K562 (cell line): ENCODE results near the gene FAM83F. TPM values are rescaled to one million over a fixed set of nuclear protein-coding genes. Genes with fewer than 3 reads are reported as not detected.
A peak's percentile ranks its signal among the peaks of the same experiment; 100 is the strongest.

Experiments used
- CHCHD3 ChIP-seq: fragments of 250-450 bp; sonication (Bioruptor Pico); IDR thresholded peaks from 2 replicates; pipeline ENCODE4 v2.1.2; 2022; ENCODE audit warnings: mild to moderate bottlenecking
- E2F6 ChIP-seq, 2 experiments: IDR thresholded peaks; 2 replicates each; pipeline ENCODE4 v1.6.1; 2011; ENCODE audit warnings: borderline replicate concordance in 1 of 2, control low read depth in 1 of 2, low read depth in 1 of 2, low read length in 1 of 2, mild to moderate bottlenecking in 1 of 2, mixed read lengths in 1 of 2, moderate library complexity in 1 of 2; ENCODE audit not compliant: insufficient read depth in 1 of 2, insufficient read length in 1 of 2, poor library complexity in 1 of 2, severe bottlenecking in 1 of 2; ENCODE audit errors: extremely low read depth in 1 of 2
- EGR1 ChIP-seq: fragments of 450-650 bp; conservative IDR thresholded peaks from 2 replicates; pipeline ENCODE4 v1.6.1; 2017; ENCODE audit warnings: mild to moderate bottlenecking
- ETS2 ChIP-seq: IDR thresholded peaks from 2 replicates; pipeline ENCODE4 v1.6.1; 2016; ENCODE audit warnings: borderline replicate concordance, missing genetic modification characterization, mild to moderate bottlenecking, moderate library complexity, missing compliant biosample characterization; ENCODE audit not compliant: poor library complexity, severe bottlenecking
- HDAC1 ChIP-seq, 2 experiments: fragments of 450-650 bp; IDR thresholded peaks; 2 replicates each; pipeline ENCODE4 v1.6.1; 2016 to 2017; ENCODE audit warnings: inconsistent platforms in 1 of 2, mild to moderate bottlenecking in 1 of 2, moderate library complexity in 1 of 2
- MCM3 ChIP-seq: fragments of 450-650 bp; IDR thresholded peaks from 2 replicates; pipeline ENCODE4 v1.6.1; 2016
- NELFE ChIP-seq: IDR thresholded peaks from 2 replicates; pipeline ENCODE4 v1.6.1; 2011; ENCODE audit warnings: mild to moderate bottlenecking; ENCODE audit not compliant: insufficient read depth, insufficient read length
- NFYB ChIP-seq: IDR thresholded peaks from 2 replicates; pipeline ENCODE4 v1.6.1; 2011; ENCODE audit warnings: mild to moderate bottlenecking, moderate library complexity; ENCODE audit not compliant: insufficient read length; ENCODE audit errors: extremely low read depth
- PATZ1 ChIP-seq: fragments of 250-450 bp; sonication (Bioruptor Pico); IDR thresholded peaks from 2 replicates; pipeline ENCODE4 v1.5.0; 2020; ENCODE audit warnings: mild to moderate bottlenecking, borderline replicate concordance
- PHF8 ChIP-seq: fragments of 200-600 bp; sonication (generic); IDR thresholded peaks from 2 replicates; pipeline ENCODE4 v1.6.1; 2012; ENCODE audit warnings: mixed run types, mild to moderate bottlenecking, inconsistent platforms, low read length, moderate library complexity, borderline replicate concordance
- RAD51 ChIP-seq: fragments of 450-650 bp; IDR thresholded peaks from 2 replicates; pipeline ENCODE4 v1.7.1; 2016; ENCODE audit warnings: low read depth, mild to moderate bottlenecking, borderline replicate concordance
- RFX7 ChIP-seq: fragments of 250-450 bp; sonication (Bioruptor Pico); IDR thresholded peaks from 2 replicates; pipeline ENCODE4 v1.5.1; 2021; ENCODE audit warnings: mild to moderate bottlenecking
- SIRT6 ChIP-seq: IDR thresholded peaks from one replicate; pipeline ENCODE4 v1.6.1; 2012; ENCODE audit warnings: low read depth, mild to moderate bottlenecking, control low read depth, inconsistent platforms, low read length, moderate library complexity
- SMAD4 ChIP-seq: fragments of 250-450 bp; sonication (Bioruptor Pico); conservative IDR thresholded peaks from 2 replicates; pipeline ENCODE4 v1.8.0; 2021; ENCODE audit warnings: inconsistent platforms, mild to moderate bottlenecking, moderate library complexity
- SOX6 ChIP-seq: fragments of 450-650 bp; IDR thresholded peaks from 2 replicates; pipeline ENCODE4 v1.6.1; 2014; ENCODE audit warnings: mild to moderate bottlenecking
- TAF9B ChIP-seq: fragments of 450-650 bp; IDR thresholded peaks from 2 replicates; pipeline ENCODE4 v1.6.1; 2018; ENCODE audit warnings: mild to moderate bottlenecking; ENCODE audit not compliant: partially characterized antibody
- TRIM28 ChIP-seq: fragments of 450-650 bp; IDR thresholded peaks from 2 replicates; pipeline ENCODE4 v1.6.1; 2017
- TSC22D4 ChIP-seq: fragments of 450-650 bp; IDR thresholded peaks from 2 replicates; pipeline ENCODE4 v1.6.1; 2016; ENCODE audit warnings: missing genetic modification characterization, missing biosample characterization, control low read depth
- YY1 ChIP-seq, 3 experiments: IDR thresholded peaks; 2 replicates each; pipeline ENCODE4 v1.6.1; 2011; ENCODE audit warnings: low read length in 2 of 3, mild to moderate bottlenecking in 2 of 3, moderate library complexity in 2 of 3, borderline replicate concordance in 1 of 3, control low read depth in 1 of 3, low read depth in 1 of 3; ENCODE audit not compliant: insufficient read depth in 3 of 3, insufficient replicate concordance in 2 of 3, control insufficient read depth in 1 of 3, insufficient read length in 1 of 3; ENCODE audit errors: extremely low read depth in 1 of 3
- ZNF224 ChIP-seq: sonication (generic); formaldehyde crosslinking; IDR thresholded peaks from 2 replicates; pipeline ENCODE4 v1.8.0; 2022; ENCODE audit warnings: mild to moderate bottlenecking, missing genetic modification reagents
- ZNF239 ChIP-seq: fragments of 250-450 bp; sonication (Bioruptor Pico); IDR thresholded peaks from 2 replicates; pipeline ENCODE4 v1.4.0; 2020; ENCODE audit warnings: mild to moderate bottlenecking
- ZNF280A ChIP-seq: fragments of 450-650 bp; IDR thresholded peaks from 2 replicates; pipeline ENCODE4 v1.6.1; 2018; ENCODE audit warnings: mild to moderate bottlenecking, low read depth; ENCODE audit not compliant: partially characterized antibody
- ZNF699 ChIP-seq: fragments of 250-450 bp; sonication (Bioruptor Pico); IDR thresholded peaks from 2 replicates; pipeline ENCODE4 v1.8.0; 2021; ENCODE audit warnings: mild to moderate bottlenecking, moderate library complexity; ENCODE audit not compliant: insufficient replicate concordance
- ZNF780A ChIP-seq: fragments of 250-450 bp; sonication (Bioruptor Pico); IDR thresholded peaks from 2 replicates; pipeline ENCODE4 v1.5.0; 2021; ENCODE audit warnings: mild to moderate bottlenecking
- polyA plus RNA-seq, 8 experiments: library from polyadenylated mRNA; depleted of rRNA in 4 of 8; stranded (reverse) in 5 of 8; unstranded in 3 of 8; fragments of >200 nt; fragmentation: Nextera tagmentation in 2 of 8; fragmentation: Illumina TruSeq in 1 of 8; extraction: Ambion mirVana in 2 of 8; extraction: Trizol in 1 of 8; gene quantifications; 2 replicates each; pipeline versions ENCODE4 v1.2.1 to v1.2.3, GENCODE V29; 2011 to 2014; ENCODE audit warnings: inconsistent platforms in 1 of 8, missing spikeins in 1 of 8
- total RNA-seq, 7 experiments: library from RNA; depleted of rRNA in 6 of 7; stranded (reverse); fragments of >200 nt in 6 of 7; fragmentation: Illumina TruSeq in 2 of 7; extraction: Trizol in 2 of 7; gene quantifications; 2 replicates each; pipeline versions ENCODE4 v1.2.1 to v1.2.3, GENCODE V29; 2011 to 2021; ENCODE audit warnings: low replicate concordance in 1 of 7

Gene FAM83F
- total and polyA plus RNA-seq, 9 of the 15 experiments (the other 6 are each of a cell fraction or from before 2014, with no cell fraction given) = under 0.01 to 0.13 (median 0.04) TPM; not detected in 1

- TF ChIP-seq HDAC1 (IDR thresholded peaks at IDR 0.05) (no peak), RAD51 (no peak), ETS2 (tag) (no peak), PATZ1 (CRISPR knock-in tag) (no peak), SOX6 (peak; percentile 89), PHF8 (no peak), CHCHD3 (CRISPR knock-in tag) (no peak), E2F6 (IDR thresholded peaks at IDR 0.05; ENCODE audit: borderline replicate concordance in 1 of 2, extremely low read depth in 1 of 2, insufficient read depth in 1 of 2, insufficient read length in 1 of 2, low read depth in 1 of 2, low read length in 1 of 2, poor library complexity in 1 of 2, severe bottlenecking in 1 of 2) (no peak), ZNF239 (CRISPR knock-in tag) (no peak), ZNF280A (no peak), TSC22D4 (no peak), MCM3 (no peak), TRIM28 (no peak), RFX7 (CRISPR knock-in tag) (no peak), SMAD4 (peak; percentile 44; the same call in 1 of the 2 replicates), NELFE (no peak), ZNF780A (no peak), SIRT6 (no peak), NFYB (no peak), EGR1 (no peak), ZNF699 (CRISPR knock-in tag) (no peak), ZNF224 (CRISPR knock-in tag) (no peak), YY1 (IDR thresholded peaks at IDR 0.05; ENCODE audit: borderline replicate concordance in 1 of 3, control insufficient read depth in 1 of 3, extremely low read depth in 1 of 3, insufficient read depth in 3 of 3, insufficient read length in 1 of 3, insufficient replicate concordance in 2 of 3, low read depth in 1 of 3, low read length in 2 of 3) (no peak), TAF9B (no peak)
Observed at GRCh38 chr22:39967103-39967829, 27.5 kb upstream of the FAM83F start (continued).
